Left ventricle myocardium inferior (tissue), 1 donor: Measurements from ENCODE around the gene SLC12A4. TPM values are rescaled to one million over a fixed set of nuclear protein-coding genes. Genes with fewer than 3 reads are reported as not detected.

Experiments
- DNase-seq: peaks from one replicate; pipeline ENCODE4 v3.0.0-alpha.2; 2020
- H3K27ac ChIP-seq: fragments of 200-600 bp; replicated peaks from 2 replicates; pipeline ENCODE4 v1.8.0; 2021
- H3K27me3 ChIP-seq: fragments of 200-600 bp; 2 replicates; pipeline ENCODE4 v1.8.0; 2021; ENCODE audit warnings: low read depth
- H3K36me3 ChIP-seq: fragments of 200-600 bp; 2 replicates; pipeline ENCODE4 v1.8.0; 2021
- H3K4me1 ChIP-seq: fragments of 200-600 bp; 2 replicates; pipeline ENCODE4 v1.8.0; 2021
- H3K4me3 ChIP-seq: fragments of 200-600 bp; 2 replicates; pipeline ENCODE4 v1.8.0; 2021; ENCODE audit warnings: mild to moderate bottlenecking, moderate library complexity
- H3K9me3 ChIP-seq: fragments of 200-600 bp; replicated peaks from 2 replicates; pipeline ENCODE4 v1.8.0; 2021
- intact Hi-C: fragments of 100-400 bp; cut with micrococcal nuclease; formaldehyde crosslinking; loops from one replicate; pipeline ENCODE4 v1.11.0; 2022
- total RNA-seq: library from RNA; stranded (reverse); fragmentation: NEBNext Ultra II Directional; extraction: Animal tissue kit (Norgen Biotek cat#: 25700); gene quantifications from one replicate; pipeline ENCODE4 v1.2.1, GENCODE V29; 2021
- TF ChIP-seq, protein P1 (sequence below): fragments of 200-600 bp; IDR thresholded peaks from 2 replicates; pipeline ENCODE4 v1.8.0; 2021; ENCODE audit warnings: antibody characterized with exemption, mild to moderate bottlenecking, borderline replicate concordance
- donor health status: DM: no; HTN: yes; CAD: no; lungs with severe emphysema.

The SLC12A4 gene
- total RNA-seq, 1 donor from 2014 or later: 79.2 TPM

DNA sequence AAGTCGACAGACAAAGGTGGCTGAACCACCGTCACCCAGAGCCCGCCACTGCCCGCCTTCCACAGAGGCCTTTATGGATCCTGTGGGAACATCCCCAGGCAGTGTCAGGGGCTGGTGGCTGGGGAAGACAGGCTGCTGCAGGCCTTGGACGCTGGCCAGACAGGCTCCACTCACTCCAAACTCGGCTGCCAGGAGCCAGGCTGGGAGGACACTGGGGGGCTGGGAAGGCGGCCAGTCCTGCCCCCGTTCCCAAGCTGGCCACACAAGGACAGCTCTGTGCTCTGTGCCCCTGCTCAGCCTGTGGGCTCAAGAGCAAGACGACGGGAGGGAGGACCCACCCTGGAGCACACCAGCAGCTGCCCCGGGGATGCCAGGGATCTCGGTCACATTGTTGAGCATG is 17.0 kb downstream of the SLC12A4 start:
- peaks cover 98% of the 10 kb centered on the region for H3K36me3 ChIP-seq

DNA sequence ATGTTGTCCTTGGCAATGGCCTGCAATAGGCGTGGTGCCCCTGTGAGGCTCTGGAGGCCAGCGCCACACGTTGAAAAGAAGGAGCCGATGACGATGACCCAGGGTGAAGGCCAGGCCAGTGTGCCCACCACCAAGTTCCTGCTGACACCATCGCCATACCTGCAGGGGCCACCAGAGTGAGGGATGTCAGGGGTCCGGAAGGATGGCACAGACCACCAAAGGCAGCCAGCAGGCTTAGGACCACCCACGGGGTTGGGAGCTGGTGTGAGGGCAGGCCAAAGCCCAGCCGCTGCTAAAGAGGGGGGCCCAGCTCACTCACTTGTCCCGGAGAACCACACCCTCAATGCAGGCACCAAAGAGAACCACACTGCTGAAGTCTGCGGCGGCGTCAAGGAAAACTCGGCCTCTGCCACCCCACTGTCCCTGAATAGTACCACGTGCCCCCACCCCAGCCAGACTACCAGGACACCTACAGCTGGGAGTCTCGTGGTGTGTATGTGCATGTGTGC is 18.0 kb downstream of the SLC12A4 start:
- Histone ChIP-seq H3K27ac (no peak overlapping the region), H3K9me3 (no peaks in the 10 kb centered on the region), H3K4me1 (peaks cover 64% of the 10 kb centered on the region), H3K4me3 (no peak overlapping the region), H3K36me3 (peaks cover 98% of the 10 kb centered on the region), H3K27me3 (no peaks in the 10 kb centered on the region)
- intact Hi-C loops: no loop called here
- DNase-seq: no peak
- TF ChIP-seq, protein P1, sequence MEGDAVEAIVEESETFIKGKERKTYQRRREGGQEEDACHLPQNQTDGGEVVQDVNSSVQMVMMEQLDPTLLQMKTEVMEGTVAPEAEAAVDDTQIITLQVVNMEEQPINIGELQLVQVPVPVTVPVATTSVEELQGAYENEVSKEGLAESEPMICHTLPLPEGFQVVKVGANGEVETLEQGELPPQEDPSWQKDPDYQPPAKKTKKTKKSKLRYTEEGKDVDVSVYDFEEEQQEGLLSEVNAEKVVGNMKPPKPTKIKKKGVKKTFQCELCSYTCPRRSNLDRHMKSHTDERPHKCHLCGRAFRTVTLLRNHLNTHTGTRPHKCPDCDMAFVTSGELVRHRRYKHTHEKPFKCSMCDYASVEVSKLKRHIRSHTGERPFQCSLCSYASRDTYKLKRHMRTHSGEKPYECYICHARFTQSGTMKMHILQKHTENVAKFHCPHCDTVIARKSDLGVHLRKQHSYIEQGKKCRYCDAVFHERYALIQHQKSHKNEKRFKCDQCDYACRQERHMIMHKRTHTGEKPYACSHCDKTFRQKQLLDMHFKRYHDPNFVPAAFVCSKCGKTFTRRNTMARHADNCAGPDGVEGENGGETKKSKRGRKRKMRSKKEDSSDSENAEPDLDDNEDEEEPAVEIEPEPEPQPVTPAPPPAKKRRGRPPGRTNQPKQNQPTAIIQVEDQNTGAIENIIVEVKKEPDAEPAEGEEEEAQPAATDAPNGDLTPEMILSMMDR: no peak

More for the DNA sequence above, 17.0 kb downstream of the SLC12A4 start:
- Histone ChIP-seq H3K27ac (peak overlapping the region; percentile 68), H3K27me3 (no peaks in the 10 kb centered on the region), H3K9me3 (no peaks in the 10 kb centered on the region), H3K4me1 (peaks cover 53% of the 10 kb centered on the region), H3K4me3 (no peak overlapping the region)
- intact Hi-C loops: no loop called here
- TF ChIP-seq, protein P1: no peak
- DNase-seq: peak; percentile 77

DNA sequence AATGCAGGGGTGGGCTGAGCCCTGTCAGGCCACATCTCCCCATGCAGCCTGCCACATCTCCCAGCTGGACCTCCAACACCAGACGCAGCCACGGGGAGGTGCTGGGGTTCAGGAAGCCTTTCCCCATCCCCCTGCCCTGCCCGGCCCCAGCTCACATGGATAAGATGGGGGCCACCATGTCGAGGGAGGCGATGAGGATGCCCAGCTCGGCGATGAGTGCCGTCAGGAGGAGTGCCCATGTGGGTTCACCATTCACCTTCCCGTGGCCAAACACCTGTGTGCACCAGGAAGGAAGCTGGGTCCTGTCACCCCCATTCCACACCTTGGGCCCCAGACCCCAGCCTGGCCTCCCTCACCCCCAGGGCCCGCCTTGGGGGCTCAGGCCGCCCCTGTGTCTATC is 18.8 kb downstream of the SLC12A4 start:
- Histone ChIP-seq H3K4me3 (no peak overlapping the region), H3K4me1 (peaks cover 65% of the 10 kb centered on the region), H3K36me3 (peaks cover 98% of the 10 kb centered on the region), H3K9me3 (no peaks in the 10 kb centered on the region), H3K27ac (no peak overlapping the region), H3K27me3 (no peaks in the 10 kb centered on the region)
- no peak for DNase-seq
- intact Hi-C loops: no loop called here
- TF ChIP-seq, protein P1: no peak

DNA sequence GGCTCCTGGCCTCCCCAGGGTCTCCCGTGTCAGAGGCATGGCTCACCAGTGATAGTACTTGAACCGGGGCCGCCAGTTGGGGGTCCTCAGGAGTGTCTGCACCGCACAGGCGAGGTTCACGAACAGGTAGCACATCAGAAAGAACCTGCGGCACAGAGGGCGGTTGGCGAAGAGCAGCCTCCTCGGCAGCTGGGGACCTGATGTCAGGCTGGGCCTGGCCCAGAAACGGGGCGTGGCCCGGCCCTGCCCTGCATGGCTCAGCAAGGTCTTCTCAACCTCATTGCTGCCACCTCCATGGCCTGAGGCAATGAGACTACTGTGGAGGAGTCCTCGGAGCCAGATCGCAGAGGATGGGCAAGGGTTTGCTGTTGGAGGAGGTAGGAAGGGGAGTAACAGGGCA is 20.4 kb downstream of the SLC12A4 start:
- peak overlapping the region; percentile 80 for H3K27ac ChIP-seq
- TF ChIP-seq, protein P1: no peak
- H3K27me3 ChIP-seq: no peaks in the 10 kb centered on the region
- no peak for DNase-seq
- H3K4me1 ChIP-seq: peaks cover 72% of the 10 kb centered on the region
- peaks cover 92% of the 10 kb centered on the region for H3K36me3 ChIP-seq
- no peak overlapping the region for H3K4me3 ChIP-seq
- no peaks in the 10 kb centered on the region for H3K9me3 ChIP-seq
- intact Hi-C loops: no loop called here

DNA sequence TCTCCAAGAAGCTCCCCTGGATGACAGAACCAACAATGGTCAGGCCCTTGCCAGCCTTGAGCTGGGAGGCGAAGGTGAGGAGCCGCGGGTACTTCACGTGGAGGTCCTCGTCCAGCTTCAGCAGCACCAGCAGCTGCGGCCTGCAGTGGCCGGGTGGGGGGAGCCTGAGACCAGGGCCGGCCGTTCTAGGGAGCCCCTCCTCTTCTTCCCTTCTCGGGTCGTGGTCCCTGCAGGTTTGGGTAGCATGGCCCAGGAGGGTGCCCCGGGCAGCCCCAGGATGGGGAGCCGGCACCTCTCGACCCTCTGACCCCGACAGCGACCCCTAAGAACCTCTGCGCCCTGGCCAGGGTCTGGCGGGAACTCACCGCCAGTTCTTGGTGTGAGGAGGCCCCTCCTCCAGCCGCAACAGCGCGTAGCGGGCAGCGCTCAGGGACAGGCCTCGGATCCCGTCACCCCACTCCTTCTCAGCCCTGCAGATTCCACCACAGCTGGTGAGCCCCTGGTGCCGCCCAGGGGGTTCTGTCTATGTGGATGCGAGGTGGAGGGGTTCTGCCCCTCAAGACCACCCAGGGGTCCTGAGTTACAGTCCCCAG is 21.4 kb downstream of the SLC12A4 start:
- TF ChIP-seq, protein P1: no peak

More for the DNA sequence above, 21.4 kb downstream of the SLC12A4 start:
- peaks cover 77% of the 10 kb centered on the region for H3K4me1 ChIP-seq
- intact Hi-C loops: no loop called here
- H3K4me3 ChIP-seq: no peak overlapping the region
- H3K36me3 ChIP-seq: peaks cover 94% of the 10 kb centered on the region
- H3K9me3 ChIP-seq: no peaks in the 10 kb centered on the region
- peak overlapping the region; percentile 80 for H3K27ac ChIP-seq
- no peaks in the 10 kb centered on the region for H3K27me3 ChIP-seq
- no peak for DNase-seq
